GM12878 (cell line): ENCODE data around the gene RERE.

Experiments
- CTCF ChIP-seq, 3 experiments: IDR thresholded peaks in 2 of 3; conservative IDR thresholded peaks in 1 of 3; 2 replicates each; pipeline ENCODE4 v1.5.1; 2011; ENCODE audit warnings: low read depth in 3 of 3, low read length in 3 of 3, mild to moderate bottlenecking in 3 of 3, control low read depth in 2 of 3, moderate library complexity in 2 of 3, inconsistent platforms in 1 of 3, mixed read lengths in 1 of 3; ENCODE audit not compliant: control insufficient read depth in 2 of 3, insufficient read depth in 1 of 3; ENCODE audit errors: extremely low read depth in 1 of 3
- NFIC ChIP-seq: IDR thresholded peaks from 2 replicates; pipeline ENCODE4 v1.6.1; 2012; ENCODE audit warnings: low read depth, mild to moderate bottlenecking, inconsistent platforms, low read length, moderate library complexity
- SP1 ChIP-seq: IDR thresholded peaks from one replicate; pipeline ENCODE4 v1.6.1; 2011; ENCODE audit warnings: low read depth, low read length

- TF ChIP-seq CTCF (IDR thresholded peaks at IDR 0.05 in 2 of 3, conservative IDR thresholded peaks at IDR 0.05 in 1 of 3; ENCODE audit: control insufficient read depth in 2 of 3, extremely low read depth in 1 of 3, insufficient read depth in 1 of 3, low read depth in 3 of 3, low read length in 3 of 3) (no peak), SP1 (no peak), NFIC (no peak)
These were observed 183.5 kb downstream of the RERE start for GRCh38 chr1:8633741-8634501.
